Vagina (tissue), 2 donors: ENCODE data around the gene TMEM204. TPM values are rescaled to one million over a fixed set of nuclear protein-coding genes. Genes with fewer than 3 reads are reported as not detected.

Experiments used
- DNase-seq, 2 donors: peaks; one replicate each; pipeline ENCODE4 v3.0.0-alpha.2; 2017; ENCODE audit errors: extremely low spot score in 2 of 2
- H3K27ac ChIP-seq: fragments of 200-600 bp; sonication (generic); one replicate; pipeline ENCODE4 v1.5.1; 2019
- H3K27me3 ChIP-seq: fragments of 200-600 bp; sonication (generic); one replicate; pipeline ENCODE4 v1.5.1; 2019
- H3K36me3 ChIP-seq, 2 donors: fragments of 200-600 bp; sonication (generic); one replicate each; pipeline ENCODE4 v1.5.1; 2017 to 2019
- H3K4me1 ChIP-seq: fragments of 200-600 bp; sonication (generic); one replicate; pipeline ENCODE4 v1.5.1; 2019
- H3K4me3 ChIP-seq, 2 donors: fragments of 200-600 bp; sonication (generic); 1 replicate in 1 of 2; 2 replicates in 1 of 2; pipeline ENCODE4 v1.5.1; 2016 to 2019
- H3K9me3 ChIP-seq: fragments of 200-600 bp; sonication (generic); one replicate; pipeline ENCODE4 v1.5.1; 2019
- POLR2A ChIP-seq, 2 donors: fragments of 450-650 bp; IDR thresholded peaks; one replicate each; pipeline ENCODE4 v1.6.1; 2017; ENCODE audit warnings: antibody characterized with exemption in 2 of 2, mild to moderate bottlenecking in 2 of 2, moderate library complexity in 2 of 2
- POLR2AphosphoS5 ChIP-seq, 2 donors: sonication (generic); formaldehyde crosslinking; IDR thresholded peaks; one replicate each; pipeline ENCODE4 v1.9.0; 2017; ENCODE audit warnings: antibody characterized with exemption in 2 of 2, mild to moderate bottlenecking in 2 of 2, low read depth in 1 of 2; ENCODE audit not compliant: insufficient read depth in 1 of 2
- intact Hi-C: fragments of 100-400 bp; cut with DNase I; formaldehyde crosslinking; loops from one replicate; pipeline ENCODE4 v1.15.1; 2023
- total RNA-seq: library from RNA; depleted of rRNA; stranded (reverse); fragments of >200 nt; gene quantifications from one replicate; pipeline ENCODE4 v1.2.3, GENCODE V29; 2016
- TF ChIP-seq, protein P1 (sequence below), 3 experiments: fragments of 450-650 bp in 2 of 3; fragments of 200-600 bp in 1 of 3; sonication (generic) in 1 of 3; IDR thresholded peaks; one replicate each; pipeline ENCODE4 v1.5.1; 2017 to 2019; ENCODE audit warnings: antibody characterized with exemption in 3 of 3, mild to moderate bottlenecking in 2 of 3, moderate library complexity in 2 of 3

Gene TMEM204
- total RNA-seq, 1 donor from 2014 or later, result 33.1 TPM

DNA sequence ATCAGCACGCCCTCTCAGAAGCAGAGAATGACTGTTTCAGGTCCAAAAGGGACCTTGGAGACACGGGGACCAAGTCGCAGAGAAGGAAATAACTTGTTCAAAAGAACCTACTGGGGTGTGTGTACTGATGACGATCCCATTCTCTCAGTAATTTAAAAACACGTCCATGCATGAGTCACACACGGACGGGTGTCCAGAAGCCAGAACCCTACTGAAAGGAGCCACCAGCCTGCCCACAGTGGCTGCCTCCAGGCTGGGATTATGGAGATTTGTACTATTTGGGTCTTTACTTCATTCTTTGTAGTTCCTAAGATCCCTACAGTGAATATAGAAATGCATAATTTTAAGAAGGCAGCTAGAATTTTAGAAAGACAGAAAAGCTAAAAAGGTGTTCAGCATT is 27.8 kb downstream of the TMEM204 start:
- H3K4me3 ChIP-seq, result no peak overlapping the region
- H3K9me3 ChIP-seq, result no peaks in the 10 kb centered on the region
- H3K36me3 ChIP-seq, result peaks cover 0 to 58% of the 10 kb centered on the region in 2 donors
- TF ChIP-seq POLR2AphosphoS5 (IDR thresholded peaks at IDR 0.05; ENCODE audit: insufficient read depth in 1 of 2, low read depth in 1 of 2) (no peak), POLR2A (IDR thresholded peaks at IDR 0.05) (no peak)
- TF ChIP-seq, protein P1, sequence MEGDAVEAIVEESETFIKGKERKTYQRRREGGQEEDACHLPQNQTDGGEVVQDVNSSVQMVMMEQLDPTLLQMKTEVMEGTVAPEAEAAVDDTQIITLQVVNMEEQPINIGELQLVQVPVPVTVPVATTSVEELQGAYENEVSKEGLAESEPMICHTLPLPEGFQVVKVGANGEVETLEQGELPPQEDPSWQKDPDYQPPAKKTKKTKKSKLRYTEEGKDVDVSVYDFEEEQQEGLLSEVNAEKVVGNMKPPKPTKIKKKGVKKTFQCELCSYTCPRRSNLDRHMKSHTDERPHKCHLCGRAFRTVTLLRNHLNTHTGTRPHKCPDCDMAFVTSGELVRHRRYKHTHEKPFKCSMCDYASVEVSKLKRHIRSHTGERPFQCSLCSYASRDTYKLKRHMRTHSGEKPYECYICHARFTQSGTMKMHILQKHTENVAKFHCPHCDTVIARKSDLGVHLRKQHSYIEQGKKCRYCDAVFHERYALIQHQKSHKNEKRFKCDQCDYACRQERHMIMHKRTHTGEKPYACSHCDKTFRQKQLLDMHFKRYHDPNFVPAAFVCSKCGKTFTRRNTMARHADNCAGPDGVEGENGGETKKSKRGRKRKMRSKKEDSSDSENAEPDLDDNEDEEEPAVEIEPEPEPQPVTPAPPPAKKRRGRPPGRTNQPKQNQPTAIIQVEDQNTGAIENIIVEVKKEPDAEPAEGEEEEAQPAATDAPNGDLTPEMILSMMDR (IDR thresholded peaks at IDR 0.05), result no peak
- intact Hi-C loops, result no loop called here
- no peak overlapping the region for H3K27ac ChIP-seq
- H3K4me1 ChIP-seq, result peaks cover 6% of the 10 kb centered on the region
- DNase-seq, result no peak
- no peaks in the 10 kb centered on the region for H3K27me3 ChIP-seq

DNA sequence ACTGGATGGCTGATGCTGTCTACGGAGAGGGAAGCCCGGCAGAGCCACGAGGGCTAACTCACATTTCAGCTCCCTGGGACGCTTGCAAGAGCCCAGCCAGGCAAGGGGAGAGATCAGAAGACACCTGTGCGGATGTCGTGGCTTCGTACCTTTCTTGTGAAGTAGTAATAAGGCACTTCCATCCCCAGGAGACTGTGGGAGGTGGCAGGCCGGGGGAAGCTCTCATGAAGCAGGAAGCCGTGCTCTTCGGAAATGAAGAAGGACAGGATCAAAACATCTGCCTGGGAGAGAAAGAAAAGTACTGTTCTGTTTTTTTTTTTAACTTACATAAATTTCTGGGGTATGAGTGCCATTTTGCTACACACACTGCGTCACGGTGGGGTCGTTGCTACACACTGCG is 28.4 kb downstream of the TMEM204 start:
- no peak overlapping the region for H3K27ac ChIP-seq
- H3K36me3 ChIP-seq, result peaks cover 0 to 52% of the 10 kb centered on the region in 2 donors

DNA sequence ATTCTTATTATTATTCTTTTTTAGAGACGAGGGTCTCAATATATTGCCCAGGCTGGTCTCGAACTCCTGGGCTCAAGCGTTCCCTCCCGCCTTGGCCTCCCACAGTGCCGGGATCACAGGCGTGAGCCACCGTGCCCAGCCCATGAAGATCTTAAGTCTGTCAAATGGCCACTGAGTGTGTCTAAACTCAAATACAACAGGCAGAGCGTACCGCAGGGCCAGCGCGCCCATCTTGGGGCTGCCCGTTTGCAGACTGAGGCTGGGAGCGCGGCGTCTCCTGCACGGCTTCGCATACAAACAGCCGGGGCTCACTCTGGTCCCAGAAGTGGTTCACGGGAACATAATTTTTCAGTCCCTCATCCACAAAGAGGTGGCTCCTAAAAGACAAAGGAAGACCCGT is 30.3 kb downstream of the TMEM204 start:
- no peak for DNase-seq
- intact Hi-C loops, result no loop called here
- Histone ChIP-seq H3K27ac (no peak overlapping the region), H3K4me1 (peaks cover 6% of the 10 kb centered on the region), H3K4me3 (no peak overlapping the region), H3K36me3 (peaks cover 0 to 42% of the 10 kb centered on the region in 2 donors), H3K9me3 (no peaks in the 10 kb centered on the region), H3K27me3 (no peaks in the 10 kb centered on the region)
- no peak for TF ChIP-seq POLR2AphosphoS5 (IDR thresholded peaks at IDR 0.05; ENCODE audit: insufficient read depth in 1 of 2, low read depth in 1 of 2)
- no peak for TF ChIP-seq POLR2A (IDR thresholded peaks at IDR 0.05)
- TF ChIP-seq, protein P1 (IDR thresholded peaks at IDR 0.05), result no peak

More for the DNA sequence above, 28.4 kb downstream of the TMEM204 start:
- no peak for DNase-seq
- Histone ChIP-seq H3K4me3 (no peak overlapping the region), H3K4me1 (peaks cover 6% of the 10 kb centered on the region), H3K9me3 (no peaks in the 10 kb centered on the region), H3K27me3 (no peaks in the 10 kb centered on the region)
- TF ChIP-seq, protein P1 (IDR thresholded peaks at IDR 0.05), result no peak
- TF ChIP-seq POLR2AphosphoS5 (IDR thresholded peaks at IDR 0.05; ENCODE audit: insufficient read depth in 1 of 2, low read depth in 1 of 2) (no peak), POLR2A (IDR thresholded peaks at IDR 0.05) (no peak)
- intact Hi-C loops, result no loop called here

DNA sequence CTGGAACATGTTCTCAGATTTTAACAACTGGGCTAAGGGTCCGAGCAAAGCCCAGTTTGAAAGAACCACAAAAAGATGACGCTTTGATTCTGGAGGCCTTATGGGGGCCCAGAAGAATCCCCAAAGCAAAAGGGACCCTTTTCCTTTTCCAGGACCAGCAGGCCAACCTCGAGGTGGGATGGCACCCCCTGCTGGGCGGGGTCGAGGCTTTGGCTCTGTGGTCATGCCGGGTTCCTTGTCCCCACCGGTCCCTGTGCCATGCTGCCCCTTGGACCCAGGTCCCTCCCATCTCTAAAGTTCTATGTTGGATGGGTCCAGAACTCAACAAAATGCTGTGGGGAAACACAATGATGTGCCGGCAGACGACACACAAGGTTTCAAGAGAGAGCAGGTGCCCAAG is 30.9 kb downstream of the TMEM204 start:
- no peak for TF ChIP-seq POLR2AphosphoS5 (IDR thresholded peaks at IDR 0.05; ENCODE audit: insufficient read depth in 1 of 2, low read depth in 1 of 2)
- TF ChIP-seq, protein P1 (IDR thresholded peaks at IDR 0.05), result no peak
- no peak for TF ChIP-seq POLR2A (IDR thresholded peaks at IDR 0.05)
- Histone ChIP-seq H3K27me3 (no peaks in the 10 kb centered on the region), H3K9me3 (no peaks in the 10 kb centered on the region), H3K4me1 (peaks cover 6% of the 10 kb centered on the region), H3K27ac (no peak overlapping the region), H3K36me3 (peaks cover 0 to 37% of the 10 kb centered on the region in 2 donors), H3K4me3 (no peak overlapping the region)
- no peak for DNase-seq
- intact Hi-C loops, result no loop called here

DNA sequence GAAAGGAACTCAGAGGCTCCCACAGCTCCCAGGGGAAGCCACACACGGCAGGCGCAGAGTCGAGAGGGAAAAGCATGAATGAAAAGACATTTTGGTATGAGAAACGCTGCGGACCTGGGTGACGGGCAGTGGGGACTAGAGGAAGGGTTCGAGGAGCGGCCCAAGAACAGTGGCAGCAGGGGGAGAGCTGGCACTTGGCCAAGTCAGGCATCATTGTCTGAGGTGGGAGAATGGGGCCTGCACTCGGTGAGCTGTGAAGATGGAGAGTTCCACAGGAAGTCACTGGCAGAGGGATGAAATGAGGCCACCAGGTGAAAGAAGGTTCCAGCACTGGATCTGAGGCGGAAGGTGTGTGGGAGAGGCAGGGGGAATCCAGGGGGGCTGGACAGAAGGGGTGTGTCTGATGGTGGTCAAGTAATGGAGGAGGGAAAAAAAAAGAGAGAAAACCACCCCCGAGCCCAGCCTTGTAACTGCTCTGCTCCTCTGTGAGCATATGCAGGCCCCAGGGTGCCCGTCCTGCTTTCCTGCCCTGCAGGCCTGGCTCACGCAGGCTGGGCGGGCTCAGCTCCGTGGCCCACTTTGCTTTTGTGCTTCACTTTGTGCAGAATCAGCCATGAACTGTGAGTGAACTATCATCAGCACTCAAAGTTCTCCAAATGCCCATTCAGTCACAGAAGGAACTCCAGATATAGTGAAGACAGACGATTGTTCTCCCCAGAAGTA is 31.8 kb downstream of the TMEM204 start:
- Histone ChIP-seq H3K4me1 (peaks cover 6% of the 10 kb centered on the region), H3K9me3 (no peaks in the 10 kb centered on the region), H3K36me3 (peaks cover 0 to 28% of the 10 kb centered on the region in 2 donors), H3K27me3 (no peaks in the 10 kb centered on the region), H3K27ac (no peak overlapping the region), H3K4me3 (no peak overlapping the region)
- no peak for DNase-seq
- no peak for TF ChIP-seq POLR2A (IDR thresholded peaks at IDR 0.05)
- TF ChIP-seq, protein P1 (IDR thresholded peaks at IDR 0.05), result no peak
- no peak for TF ChIP-seq POLR2AphosphoS5 (IDR thresholded peaks at IDR 0.05; ENCODE audit: insufficient read depth in 1 of 2, low read depth in 1 of 2)
- intact Hi-C loops, result no loop called here
